Activated B cell treated with CpG ODN at 0.5 μM for 24 hours (primary cell): ENCODE results near the gene CNTRL. TPM values are rescaled to one million over a fixed set of nuclear protein-coding genes. Genes with fewer than 3 reads are reported as not detected.
"Not testable (repeated sequence)": the region's sequence is repeated elsewhere in the genome, so short reads cannot be mapped to it uniquely, and the experiment has no call there.

Experiments used
- ATAC-seq: fragments of 200-7000 bp; cut with Tn5 transposase; one replicate; pipeline ENCODE4 v1.10.0; 2021; ENCODE audit warnings: low read depth, mild to moderate bottlenecking, moderate library complexity
- CTCF ChIA-PET: fragments of 350-600 bp; sonication (Branson Sonifier 250); formaldehyde crosslinking; loops from one replicate; lab custom pipeline; 2021; ENCODE audit warnings: antibody characterized with exemption; lab: Charles Lee
- POLR2A ChIA-PET: fragments of 350-600 bp; sonication (Branson Sonifier 250); formaldehyde crosslinking; loops from one replicate; lab custom pipeline; 2021; ENCODE audit warnings: antibody characterized with exemption; lab: Charles Lee
- DNase-seq: peaks from one replicate; pipeline ENCODE4 v3.0.0; 2022
- H3K27ac Mint-ChIP-seq: one replicate; pipeline ENCODE4 v1.8.0; 2020; ENCODE audit warnings: mixed read lengths
- H3K27me3 Mint-ChIP-seq: one replicate; pipeline ENCODE4 v1.8.0; 2021; ENCODE audit warnings: mixed read lengths
- H3K36me3 Mint-ChIP-seq: one replicate; pipeline ENCODE4 v1.8.0; 2021; ENCODE audit warnings: low read depth, mixed read lengths
- H3K4me1 Mint-ChIP-seq: one replicate; pipeline ENCODE4 v1.8.0; 2021; ENCODE audit warnings: mixed read lengths
- H3K4me3 Mint-ChIP-seq: one replicate; pipeline ENCODE4 v1.8.0; 2020; ENCODE audit warnings: mild to moderate bottlenecking, mixed read lengths
- H3K9me3 Mint-ChIP-seq: one replicate; pipeline ENCODE4 v1.8.0; 2020; ENCODE audit warnings: mixed read lengths
- CTCF ChIP-seq: fragments of 200-600 bp; IDR thresholded peaks from one replicate; pipeline ENCODE4 v1.8.0; 2022; ENCODE audit warnings: antibody characterized with exemption, mild to moderate bottlenecking
- intact Hi-C: fragments of 100-400 bp; cut with micrococcal nuclease; formaldehyde crosslinking; loops from one replicate; pipeline ENCODE4 v1.15.1; 2024
- total RNA-seq: library from RNA; stranded (reverse); gene quantifications from 2 replicates; pipeline ENCODE4 v1.2.3, GENCODE V29; 2022

The CNTRL gene
- total RNA-seq, 1 donor from 2014 or later, result 110 TPM

DNA sequence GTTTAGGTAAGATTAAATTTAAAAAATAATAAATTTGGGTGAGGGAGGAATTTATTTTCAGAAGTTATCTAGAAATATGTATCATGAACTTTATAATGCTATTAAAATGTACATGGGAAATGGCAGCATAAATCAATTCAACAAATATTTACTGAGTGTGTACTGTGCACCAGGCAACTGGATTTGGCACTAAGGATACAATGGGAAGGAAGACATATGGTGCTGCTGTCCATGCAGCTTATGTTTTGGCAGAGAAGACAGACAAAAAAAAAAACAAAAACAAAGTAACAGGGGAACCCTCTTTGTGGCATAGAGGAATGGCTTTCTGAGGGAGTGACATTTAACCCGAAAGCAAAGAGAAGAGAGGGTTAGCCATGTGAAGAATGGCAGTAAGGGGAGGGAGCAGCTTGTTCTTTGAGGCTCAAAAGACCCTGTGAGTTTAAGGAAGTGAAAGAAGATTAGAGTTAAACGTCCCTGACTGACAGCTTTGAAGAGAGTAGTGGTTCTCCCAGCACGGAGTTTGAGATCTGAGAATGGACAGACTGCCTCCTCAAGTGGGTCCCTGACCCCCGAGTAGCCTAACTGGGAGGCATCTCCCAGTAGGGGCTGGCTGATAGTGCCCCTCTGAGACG, 23.9 kb downstream of the CNTRL start:
- DNase-seq (no peak), ATAC-seq (peak; percentile 99)
- Mint-ChIP-seq H3K27me3 (no peaks in the 10 kb centered on the region), H3K4me1 (peaks cover 25% of the 10 kb centered on the region), H3K4me3 (peak overlapping the region; percentile 50), H3K27ac (peak overlapping the region; percentile 75), H3K36me3 (peaks cover 70% of the 10 kb centered on the region), H3K9me3 (peaks cover 3% of the 10 kb centered on the region)
- intact Hi-C loops, result loop anchor here (1.0 to 2.0 kb wide), 3 partner anchors 10 to 24 kb away; partner anchors contain the start of gene CNTRL
- ChIA-PET POLR2A (interaction anchor here (0.5 to 1.5 kb wide), 10 partner anchors 10 to 696 kb away, joined by 3 to 8 read pairs (median 4); no protein-coding TSS in a partner anchor), CTCF (interaction anchor here (0.7 to 0.9 kb wide), 2 partner anchors 22 to 117 kb away, joined by 3 read pairs; no protein-coding TSS in a partner anchor)
- no peak for TF ChIP-seq CTCF

DNA sequence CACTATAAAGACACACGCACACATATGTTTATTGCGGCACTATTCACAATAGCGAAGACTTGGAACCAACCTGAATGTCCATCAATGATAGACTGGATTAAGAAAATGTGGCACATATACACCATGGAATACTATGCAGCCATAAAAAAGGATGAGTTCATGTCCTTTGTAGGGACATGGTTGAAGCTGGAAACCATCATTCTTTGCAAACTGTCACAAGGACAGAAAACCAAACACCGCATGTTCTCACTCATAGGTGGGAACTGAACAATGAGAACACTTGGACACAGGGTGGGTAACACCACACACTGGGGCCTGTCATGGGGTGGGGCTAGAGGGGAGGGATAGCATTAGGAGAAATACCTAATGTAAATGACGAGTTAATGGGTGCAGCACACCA, 29.3 kb downstream of the CNTRL start:
- ATAC-seq, CTCF ChIA-PET, H3K27ac Mint-ChIP-seq, H3K27me3 Mint-ChIP-seq, H3K4me3 Mint-ChIP-seq, DNase-seq, intact Hi-C loops, POLR2A ChIA-PET, H3K9me3 Mint-ChIP-seq: not testable (repeated sequence)
- H3K4me1 Mint-ChIP-seq, result peaks cover 34% of the 10 kb centered on the region
- H3K36me3 Mint-ChIP-seq, result peaks cover 57% of the 10 kb centered on the region

DNA sequence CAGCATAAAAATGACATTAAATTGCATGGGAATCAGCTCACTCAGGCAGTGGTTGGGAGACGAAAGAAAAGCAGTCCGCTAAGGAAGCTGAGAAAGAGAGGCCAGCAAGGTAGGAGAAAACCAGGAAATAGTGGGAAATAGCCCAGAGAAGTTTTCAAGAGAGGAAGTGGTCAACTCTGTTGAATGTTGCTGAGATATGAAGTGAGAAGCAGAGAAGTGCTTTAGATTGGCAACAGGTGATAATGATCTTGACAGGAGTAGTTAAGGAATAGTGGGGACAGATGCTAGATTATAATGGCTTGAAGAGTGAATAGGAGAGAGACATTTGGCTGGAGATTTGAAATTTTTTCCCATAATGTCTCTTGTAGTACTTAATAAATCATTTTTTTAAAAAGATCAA, 30.8 kb downstream of the CNTRL start:
- CTCF ChIA-PET, result no interaction called here
- intact Hi-C loops, result no loop called here
- ATAC-seq (no peak), DNase-seq (no peak)
- no peaks in the 10 kb centered on the region for H3K27me3 Mint-ChIP-seq
- peaks cover 51% of the 10 kb centered on the region for H3K36me3 Mint-ChIP-seq
- POLR2A ChIA-PET, result no interaction called here
- no peak for TF ChIP-seq CTCF
- no peak overlapping the region for H3K4me3 Mint-ChIP-seq
- H3K27ac Mint-ChIP-seq, result peak overlapping the region; percentile 46
- H3K4me1 Mint-ChIP-seq, result peaks cover 23% of the 10 kb centered on the region
- H3K9me3 Mint-ChIP-seq, result peaks cover 3% of the 10 kb centered on the region

GRCh38 chr9:121107029-121107428, 32.3 kb downstream of the CNTRL start:
- intact Hi-C loops, result loop anchor here (2.0 kb wide), 1 partner anchor 214 kb away; no protein-coding TSS in a partner anchor
- ATAC-seq (peak; percentile 54), DNase-seq (no peak)
- no peak for TF ChIP-seq CTCF
- Mint-ChIP-seq H3K4me1 (peaks cover 23% of the 10 kb centered on the region), H3K9me3 (peaks cover 3% of the 10 kb centered on the region), H3K27ac (peak overlapping the region; percentile 19), H3K4me3 (no peak overlapping the region), H3K27me3 (no peaks in the 10 kb centered on the region), H3K36me3 (peaks cover 54% of the 10 kb centered on the region)
- POLR2A ChIA-PET, result interaction anchor here (0.8 kb wide), 1 partner anchor 15 kb away, joined by 4 read pairs; no protein-coding TSS in a partner anchor
- CTCF ChIA-PET, result interaction anchor here (0.8 to 1.0 kb wide), 2 partner anchors 10 to 15 kb away, joined by 3 read pairs; no protein-coding TSS in a partner anchor

GRCh38 chr9:121107881-121108280, 33.1 kb downstream of the CNTRL start:
- Mint-ChIP-seq H3K4me3 (no peak overlapping the region), H3K9me3 (no peaks in the 10 kb centered on the region), H3K27ac (no peak overlapping the region), H3K27me3 (no peaks in the 10 kb centered on the region), H3K4me1 (peaks cover 23% of the 10 kb centered on the region), H3K36me3 (peaks cover 52% of the 10 kb centered on the region)
- DNase-seq (no peak), ATAC-seq (no peak)
- no peak for TF ChIP-seq CTCF
- CTCF ChIA-PET, result interaction anchor here (0.7 to 0.8 kb wide), 2 partner anchors 14 to 247 kb away, joined by 3 read pairs; no protein-coding TSS in a partner anchor
- POLR2A ChIA-PET, result interaction anchor here (0.6 to 0.8 kb wide), 2 partner anchors 13 to 14 kb away, joined by 3 to 4 read pairs; no protein-coding TSS in a partner anchor
- intact Hi-C loops, result loop anchor here (2.0 kb wide), 1 partner anchor 213 kb away; no protein-coding TSS in a partner anchor
